Measurements from ENCODE around the gene ALDH2. TPM values are rescaled to one million over a fixed set of nuclear protein-coding genes. Genes with fewer than 3 reads are reported as not detected.

The ALDH2 gene
- total RNA-seq, 4 donors from 2014 or later: 148 to 278 (median 209) TPM

- Histone ChIP-seq H3K36me3 (peaks cover 0 to 17% (median 13%) of the 10 kb centered on the region in 4 donors), H3K4me1 (peaks cover 20 to 25% (median 24%) of the 10 kb centered on the region in 4 donors)
- TF ChIP-seq EP300 (IDR thresholded peaks at IDR 0.05): no peak
- no peak for TF ChIP-seq CTCF (IDR thresholded peaks at IDR 0.05)
- no peak for TF ChIP-seq POLR2A (IDR thresholded peaks at IDR 0.05; ENCODE audit: low read depth)
- no peak for TF ChIP-seq POLR2AphosphoS5 (IDR thresholded peaks at IDR 0.05)
Observed at GRCh38 chr12:111838353-111838752, 71.6 kb downstream of the ALDH2 start.

GRCh38 chr12:111840807-111841206 lies 74.1 kb downstream of the ALDH2 start:
- intact Hi-C loops (cut with DNase I): no loop called here
- Histone ChIP-seq H3K27me3 (no peaks in the 10 kb centered on the region), H3K9me3 (no peaks in the 10 kb centered on the region), H3K4me1 (peaks cover 30 to 49% (median 47%) of the 10 kb centered on the region in 4 donors), H3K4me3 (peak overlapping the region; percentile 95 to 100 (median 97)), H3K27ac (replicated peaks in 1 of 4) (peak overlapping the region; percentile 93 to 97 (median 96)), H3K36me3 (peaks cover 0 to 20% (median 13%) of the 10 kb centered on the region in 4 donors)
- WGBS: 43% methylated on average over 11 of the region's 11 CpGs
- no peak for DNase-seq (ENCODE audit: extremely low spot score)
- TF ChIP-seq POLR2A (IDR thresholded peaks at IDR 0.05; ENCODE audit: low read depth): no peak
- TF ChIP-seq CTCF (IDR thresholded peaks at IDR 0.05): no peak
- TF ChIP-seq EP300 (IDR thresholded peaks at IDR 0.05): no peak
- no peak for TF ChIP-seq POLR2AphosphoS5 (IDR thresholded peaks at IDR 0.05)

More at GRCh38 chr12:111838353-111838752, 71.6 kb downstream of the ALDH2 start:
- 91% methylated on average over 3 of the region's 3 CpGs for WGBS
- Histone ChIP-seq H3K27me3 (no peaks in the 10 kb centered on the region), H3K4me3 (no peak overlapping the region), H3K27ac (replicated peaks in 1 of 4) (no peak overlapping the region), H3K9me3 (no peaks in the 10 kb centered on the region)
- no peak for DNase-seq (ENCODE audit: extremely low spot score)
- intact Hi-C loops (cut with DNase I): no loop called here

- WGBS: under 1% methylated on average over 9 of the region's 13 CpGs
- Histone ChIP-seq H3K27ac (replicated peaks in 1 of 4) (peak overlapping the region; percentile 93 to 97 (median 96)), H3K9me3 (no peaks in the 10 kb centered on the region), H3K27me3 (no peaks in the 10 kb centered on the region), H3K36me3 (peaks cover 0 to 24% (median 13%) of the 10 kb centered on the region in 4 donors), H3K4me1 (peaks cover 30 to 54% (median 52%) of the 10 kb centered on the region in 4 donors), H3K4me3 (peak overlapping the region; percentile 95 to 100 (median 97))
- intact Hi-C loops (cut with DNase I): no loop called here
- TF ChIP-seq CTCF (IDR thresholded peaks at IDR 0.05) (no peak), POLR2A (IDR thresholded peaks at IDR 0.05; ENCODE audit: low read depth) (no peak)
- no peak for DNase-seq (ENCODE audit: extremely low spot score)
Observed at GRCh38 chr12:111841236-111841749, 74.6 kb downstream of the ALDH2 start.

- Histone ChIP-seq H3K9me3 (no peaks in the 10 kb centered on the region), H3K27me3 (no peaks in the 10 kb centered on the region), H3K27ac (replicated peaks in 1 of 4) (peak within 1 kb of the TSS; percentile 93 to 97 (median 96)), H3K36me3 (peaks cover 0 to 24% (median 13%) of the 10 kb centered on the region in 4 donors), H3K4me3 (peak within 1 kb of the TSS; percentile 95 to 100 (median 97)), H3K4me1 (peaks cover 30 to 61% (median 52%) of the 10 kb centered on the region in 4 donors)
- 0% methylated on average over 48 of the region's 84 CpGs for WGBS
- intact Hi-C loops (cut with DNase I): no loop called here
- no peak for TF ChIP-seq EP300 (IDR thresholded peaks at IDR 0.05)
- peak in 1 of 3 experiments; percentile 36 for TF ChIP-seq CTCF (IDR thresholded peaks at IDR 0.05)
- peak; percentile 56 for TF ChIP-seq POLR2A (IDR thresholded peaks at IDR 0.05; ENCODE audit: low read depth)
- TF ChIP-seq POLR2AphosphoS5 (IDR thresholded peaks at IDR 0.05): peak; percentile 94 to 98
- peak; percentile 98 for DNase-seq (ENCODE audit: extremely low spot score)
Observed at GRCh38 chr12:111841750-111842555, 75.2 kb downstream of the ALDH2 start, which contains the start of gene MAPKAPK5. MAPKAPK5 (plus strand) TSS chr12:111842228; CDS start chr12:111842734, 506 bp downstream.
